ENCODE results near the gene FMN1. TPM values are rescaled to one million over a fixed set of nuclear protein-coding genes. Genes with fewer than 3 reads are reported as not detected.

The FMN1 gene
- total and polyA plus RNA-seq, 2 of the 8 experiments (the other 6 are each of a cell fraction or from before 2014, with no cell fraction given): 0.27 to 3.7 TPM

DNA sequence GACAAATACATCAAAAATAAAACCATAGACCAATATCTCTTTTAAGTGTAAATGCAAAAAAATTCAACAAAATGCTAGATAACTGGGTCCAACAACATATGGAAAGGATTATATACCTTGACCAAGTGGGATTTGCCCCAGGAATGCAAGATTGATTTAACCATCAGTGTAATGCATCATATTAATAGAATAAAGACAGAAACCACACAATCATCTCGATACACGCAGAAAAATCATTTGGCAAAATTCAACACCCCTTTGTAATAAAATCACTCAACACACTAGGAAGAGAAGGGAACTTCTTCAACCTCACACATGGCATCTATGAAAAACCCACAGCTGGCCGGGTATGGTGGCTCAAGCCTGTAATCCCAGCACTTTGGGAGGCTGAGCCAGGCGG lies 457.2 kb downstream of the FMN1 start:
- DNase-seq (ENCODE audit: low read depth in 1 of 2, low spot score in 2 of 2) (no peak), FAIRE-seq (no peak)
- Histone ChIP-seq H3K18ac (ENCODE audit: extremely low read depth, low read length) (no peak overlapping the region), H3K23me2 (ENCODE audit: low read depth, low read length) (no peaks in the 10 kb centered on the region), H2AFZ (ENCODE audit: low read length) (no peak overlapping the region), H2BK20ac (ENCODE audit: low read length) (no peak overlapping the region), H4K20me1 (replicated peaks in 1 of 2; ENCODE audit: control insufficient read depth in 1 of 2, insufficient read depth in 2 of 2, low read length in 2 of 2) (no peaks in the 10 kb centered on the region), H3K79me2 (ENCODE audit: control insufficient read depth in 1 of 2, insufficient read depth in 2 of 2, low read length in 2 of 2) (no peaks in the 10 kb centered on the region), H3K9ac (replicated peaks in 1 of 4; ENCODE audit: extremely low read depth in 1 of 4, low read depth in 3 of 4, low read length in 3 of 4) (no peak overlapping the region), H3K56ac (replicated peaks; ENCODE audit: insufficient read length, low read depth, low read length) (no peak overlapping the region), H2BK12ac (ENCODE audit: low read depth, low read length) (no peak overlapping the region), H4K5ac (ENCODE audit: insufficient read length, low read depth, low read length) (no peak overlapping the region), H2BK5ac (ENCODE audit: low read depth, low read length) (no peak overlapping the region), H3K23ac (ENCODE audit: insufficient read length) (no peak overlapping the region), H3K14ac (ENCODE audit: insufficient read length) (no peak overlapping the region), H3K4me2 (ENCODE audit: insufficient read depth in 1 of 2, low read depth in 2 of 2, low read length in 2 of 2) (no peak overlapping the region), H3K4me1 (replicated peaks in 1 of 4; ENCODE audit: control insufficient read depth in 3 of 4, insufficient read depth in 4 of 4, low read length in 3 of 4) (no peaks in the 10 kb centered on the region), H3K9me3 (ENCODE audit: insufficient read depth in 2 of 2, low read depth in 1 of 2, low read length in 1 of 2) (0 out of 4 replicates have a peak, but pooled peaks cover 0 to 2% of the 10 kb centered on the region in 2 experiments), H4K91ac (replicated peaks; ENCODE audit: insufficient read length, low read length) (no peak overlapping the region), H3K27me3 (replicated peaks in 1 of 4; ENCODE audit: control insufficient read depth in 3 of 4, extremely low read depth in 1 of 4, insufficient read depth in 3 of 4, low read length in 3 of 4) (no peaks in the 10 kb centered on the region), H3K4me3 (ENCODE audit: extremely low read depth in 1 of 4, insufficient read depth in 2 of 4, low read depth in 3 of 4, low read length in 4 of 4) (no peak overlapping the region), H2AK5ac (ENCODE audit: low read depth, low read length) (no peak overlapping the region), H2BK120ac (replicated peaks; ENCODE audit: low read depth, low read length) (no peak overlapping the region), H3K79me1 (ENCODE audit: low read depth, low read length) (no peaks in the 10 kb centered on the region), H3K4ac (replicated peaks; ENCODE audit: insufficient read length, low read depth, low read length) (no peak overlapping the region), H4K8ac (ENCODE audit: extremely low read depth, insufficient read depth, low read length) (no peak overlapping the region), H3K27ac (ENCODE audit: low read depth, low read length) (no peak overlapping the region), H3K36me3 (ENCODE audit: control insufficient read depth in 2 of 4, insufficient read depth in 4 of 4, low read length in 3 of 4) (no peaks in the 10 kb centered on the region), H2BK15ac (ENCODE audit: low read length) (no peak overlapping the region)
- WGBS, 2 experiments (ENCODE audit: extremely low coverage in 1 of 2, insufficient coverage in 1 of 2, insufficient read length in 1 of 2, insufficient replicate concordance in 2 of 2, low coverage in 1 of 2, low lambda C conversion rate in 2 of 2, missing lambda C conversion rate in 1 of 2): 97% methylated on average over 4 of the region's 4 CpGs; no CpG with 5 or more reads in 1 of the 2 experiments
- TF ChIP-seq CBX8 (IDR thresholded peaks at IDR 0.05; ENCODE audit: borderline replicate concordance, low read depth, low read length): no peak
- no peak for TF ChIP-seq CTBP2 (IDR thresholded peaks at IDR 0.05; ENCODE audit: borderline replicate concordance, insufficient read depth, insufficient read length, low read length)
- TF ChIP-seq BCL11A (IDR thresholded peaks at IDR 0.05; ENCODE audit: low read depth in 2 of 2, low read length in 2 of 2): no peak
- no peak for TF ChIP-seq KDM1A (IDR thresholded peaks at IDR 0.05; ENCODE audit: borderline replicate concordance, low read length)
- no peak for TF ChIP-seq TBP (IDR thresholded peaks at IDR 0.05; ENCODE audit: low read depth, low read length)
- TF ChIP-seq KDM4A (IDR thresholded peaks at IDR 0.05; ENCODE audit: low read depth, low read length, severe bottlenecking): no peak
- TF ChIP-seq TEAD4 (IDR thresholded peaks at IDR 0.05; ENCODE audit: low read depth, low read length): no peak
- TF ChIP-seq SIN3A (conservative IDR thresholded peaks at IDR 0.05 in 1 of 2, IDR thresholded peaks at IDR 0.05 in 1 of 2; ENCODE audit: low read depth in 1 of 2, low read length in 2 of 2): no peak
- TF ChIP-seq CEBPB (IDR thresholded peaks at IDR 0.05; ENCODE audit: low read depth, low read length): no peak
- no peak for TF ChIP-seq SIRT6 (IDR thresholded peaks at IDR 0.05; ENCODE audit: low read length)
- no peak for TF ChIP-seq HDAC6 (IDR thresholded peaks at IDR 0.05; ENCODE audit: low read depth, low read length)
- ChIA-PET CTCF (ENCODE audit: partially characterized antibody) (no interaction called here), POLR2A (ENCODE audit: partially characterized antibody) (no interaction called here)
